Measurements from ENCODE around the gene RAB37.

Gene RAB37

DNA sequence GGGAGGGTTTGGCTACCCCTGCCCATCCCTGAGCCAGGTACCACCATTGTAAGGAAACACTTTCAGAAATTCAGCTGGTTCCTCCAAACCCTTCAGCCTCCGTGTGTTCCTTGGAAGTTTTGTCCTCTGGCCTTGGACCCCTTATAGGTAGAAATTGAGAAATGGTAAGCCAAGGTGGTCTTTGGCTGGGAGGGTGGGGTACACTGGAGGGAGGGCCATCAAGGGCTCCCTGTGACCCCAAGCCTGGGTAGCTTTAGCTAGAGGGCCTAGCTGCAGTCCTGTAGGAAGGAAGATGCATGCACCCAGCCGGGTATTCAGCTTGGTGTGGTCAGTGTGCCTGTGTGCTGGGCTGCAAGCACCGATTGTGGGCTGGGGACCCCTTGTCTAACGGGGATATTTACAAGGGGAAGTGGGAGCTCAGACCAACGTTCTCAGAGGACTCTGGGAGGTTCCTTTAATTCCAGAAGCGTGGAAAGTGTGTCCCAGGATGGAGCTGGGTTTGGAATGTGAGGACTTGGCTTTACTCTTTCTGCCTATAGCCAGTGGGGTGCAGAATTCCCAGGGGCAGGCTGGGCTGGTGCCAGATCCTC lies 32.3 kb downstream of the RAB37 start:
- Histone ChIP-seq H3K27me3 (ENCODE audit: control insufficient read depth, insufficient read depth, low read length) (no peaks in the 10 kb centered on the region), H3K9me3 (ENCODE audit: control insufficient read depth, low read length) (no peaks in the 10 kb centered on the region), H3K9ac (ENCODE audit: low read length) (no peak overlapping the region), H3K36me3 (ENCODE audit: control insufficient read depth, insufficient read depth, low read length) (peaks cover 27% of the 10 kb centered on the region), H3K4me3 (ENCODE audit: low read length) (no peak overlapping the region), H3K4me1 (ENCODE audit: control insufficient read depth, insufficient read depth, low read length) (peaks cover 22% of the 10 kb centered on the region)

DNA sequence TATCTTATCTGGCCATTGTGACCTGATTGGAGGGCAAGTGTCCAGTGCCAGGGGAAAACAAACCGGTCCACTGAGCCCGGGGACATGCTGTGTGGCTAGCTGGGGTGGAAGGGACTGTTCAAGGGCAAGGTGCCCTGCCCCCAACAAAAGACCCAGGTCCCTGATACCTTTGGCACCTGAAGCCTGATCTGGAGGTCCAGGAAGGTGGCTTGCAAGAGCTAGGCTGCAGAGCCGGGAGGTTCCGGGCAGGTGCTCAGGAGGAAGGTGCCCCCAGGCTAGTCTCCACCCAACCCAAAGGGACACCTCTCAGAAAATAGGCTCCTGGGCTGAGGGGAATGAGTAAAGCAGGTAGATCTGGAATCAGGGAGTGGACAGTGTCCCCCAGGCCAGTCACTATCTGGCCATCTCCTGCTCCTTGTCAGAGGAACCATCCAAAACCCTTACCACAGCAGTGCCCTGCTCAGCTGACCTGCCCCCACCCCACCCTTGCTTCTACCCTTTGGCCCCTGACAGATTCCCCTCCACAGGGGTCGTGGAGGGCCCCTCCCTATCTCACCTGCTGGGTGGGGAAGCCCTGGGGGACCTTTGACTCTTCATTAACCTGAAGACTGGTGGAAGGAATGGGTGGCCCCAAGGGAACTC lies 32.9 kb downstream of the RAB37 start:
- H3K36me3 ChIP-seq (ENCODE audit: control insufficient read depth, insufficient read depth, low read length), result peaks cover 27% of the 10 kb centered on the region
- H3K9me3 ChIP-seq (ENCODE audit: control insufficient read depth, low read length), result no peaks in the 10 kb centered on the region
- H3K4me3 ChIP-seq (ENCODE audit: low read length), result no peak overlapping the region
- H3K27me3 ChIP-seq (ENCODE audit: control insufficient read depth, insufficient read depth, low read length), result no peaks in the 10 kb centered on the region
- H3K9ac ChIP-seq (ENCODE audit: low read length), result no peak overlapping the region
- peaks cover 21% of the 10 kb centered on the region for H3K4me1 ChIP-seq (ENCODE audit: control insufficient read depth, insufficient read depth, low read length)

DNA sequence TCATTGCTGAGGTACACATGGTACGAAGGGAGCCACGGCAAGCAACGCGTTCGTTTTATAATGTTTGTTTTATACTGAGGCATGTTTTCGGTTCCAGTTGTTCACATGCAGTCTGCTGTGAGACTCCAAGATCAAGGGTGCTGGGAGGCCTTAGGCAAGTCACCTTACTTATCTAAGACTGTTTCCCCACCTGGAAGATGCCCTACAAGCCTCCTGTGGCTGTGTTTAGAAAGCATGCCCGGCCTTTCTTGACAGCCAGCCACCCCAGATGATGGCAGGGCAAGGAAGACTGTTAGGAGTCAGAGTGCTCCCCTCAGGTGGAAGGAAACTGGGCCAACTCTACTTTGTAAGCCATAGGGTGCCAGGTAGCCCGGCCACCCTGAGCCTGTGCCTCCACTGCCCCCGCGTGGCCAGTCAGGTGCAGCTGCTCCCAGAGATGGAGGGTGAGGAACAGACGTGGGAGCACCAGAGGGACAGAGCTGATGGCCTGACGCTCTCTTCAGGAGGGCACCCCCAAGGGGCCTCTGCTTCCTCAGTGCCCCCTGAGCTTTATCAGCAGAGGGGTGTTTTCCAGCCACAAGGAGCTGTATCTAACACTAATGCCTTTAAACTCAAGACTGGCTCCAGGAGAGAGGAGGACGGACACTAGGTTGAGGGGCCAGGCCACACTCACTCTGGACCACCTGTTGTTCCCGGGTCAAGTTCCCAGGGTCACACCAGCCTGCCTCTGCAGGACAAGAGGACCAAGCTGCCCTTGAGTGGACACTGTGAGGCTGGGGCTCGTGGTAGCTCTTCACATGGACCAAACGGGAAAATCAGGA lies 33.7 kb downstream of the RAB37 start:
- Histone ChIP-seq H3K9ac (ENCODE audit: low read length) (no peak overlapping the region), H3K4me1 (ENCODE audit: control insufficient read depth, insufficient read depth, low read length) (peaks cover 27% of the 10 kb centered on the region), H3K27me3 (ENCODE audit: control insufficient read depth, insufficient read depth, low read length) (no peaks in the 10 kb centered on the region), H3K36me3 (ENCODE audit: control insufficient read depth, insufficient read depth, low read length) (peaks cover 27% of the 10 kb centered on the region), H3K4me3 (ENCODE audit: low read length) (no peak overlapping the region), H3K9me3 (ENCODE audit: control insufficient read depth, low read length) (no peaks in the 10 kb centered on the region)

DNA sequence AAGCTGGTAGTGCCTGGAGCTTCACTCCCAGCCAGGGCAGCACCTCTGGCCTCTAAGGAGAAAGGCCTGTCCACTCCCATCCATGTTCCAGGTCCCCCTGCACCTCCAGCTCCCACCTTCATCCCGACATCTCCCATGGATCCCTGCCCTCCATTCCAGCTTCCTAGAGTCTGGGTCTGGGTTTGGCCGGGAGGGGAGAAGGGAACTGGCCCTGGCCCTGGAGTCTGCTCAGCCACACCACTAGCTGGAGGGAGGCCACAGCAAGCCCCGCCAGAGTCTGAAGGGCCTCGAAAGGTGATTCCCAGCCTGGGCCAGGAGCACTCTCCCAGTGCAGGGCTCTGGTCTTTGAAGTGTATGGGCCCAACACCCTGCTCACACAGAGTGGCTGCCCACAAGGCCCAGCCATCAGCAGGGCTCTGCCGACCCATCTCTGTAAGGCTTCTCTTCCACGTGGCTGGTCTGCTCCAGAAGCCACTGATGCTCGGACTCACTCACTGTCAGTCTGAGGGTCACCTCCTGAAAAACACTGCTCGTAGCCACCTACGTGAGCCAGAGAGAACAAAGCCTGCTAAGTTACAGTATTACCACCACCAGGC lies 34.4 kb downstream of the RAB37 start:
- peaks cover 27% of the 10 kb centered on the region for H3K4me1 ChIP-seq (ENCODE audit: control insufficient read depth, insufficient read depth, low read length)
- H3K4me3 ChIP-seq (ENCODE audit: low read length), result no peak overlapping the region
- H3K27me3 ChIP-seq (ENCODE audit: control insufficient read depth, insufficient read depth, low read length), result no peaks in the 10 kb centered on the region
- H3K9ac ChIP-seq (ENCODE audit: low read length), result no peak overlapping the region
- no peaks in the 10 kb centered on the region for H3K9me3 ChIP-seq (ENCODE audit: control insufficient read depth, low read length)
- H3K36me3 ChIP-seq (ENCODE audit: control insufficient read depth, insufficient read depth, low read length), result peaks cover 27% of the 10 kb centered on the region

- H3K36me3 ChIP-seq (ENCODE audit: control insufficient read depth, insufficient read depth, low read length), result peaks cover 27% of the 10 kb centered on the region
- peaks cover 32% of the 10 kb centered on the region for H3K4me1 ChIP-seq (ENCODE audit: control insufficient read depth, insufficient read depth, low read length)
- H3K9me3 ChIP-seq (ENCODE audit: control insufficient read depth, low read length), result no peaks in the 10 kb centered on the region
- H3K9ac ChIP-seq (ENCODE audit: low read length), result no peak overlapping the region
- no peak overlapping the region for H3K4me3 ChIP-seq (ENCODE audit: low read length)
- no peaks in the 10 kb centered on the region for H3K27me3 ChIP-seq (ENCODE audit: control insufficient read depth, insufficient read depth, low read length)
Observed at GRCh38 chr17:74772053-74772452, 35.0 kb downstream of the RAB37 start.

DNA sequence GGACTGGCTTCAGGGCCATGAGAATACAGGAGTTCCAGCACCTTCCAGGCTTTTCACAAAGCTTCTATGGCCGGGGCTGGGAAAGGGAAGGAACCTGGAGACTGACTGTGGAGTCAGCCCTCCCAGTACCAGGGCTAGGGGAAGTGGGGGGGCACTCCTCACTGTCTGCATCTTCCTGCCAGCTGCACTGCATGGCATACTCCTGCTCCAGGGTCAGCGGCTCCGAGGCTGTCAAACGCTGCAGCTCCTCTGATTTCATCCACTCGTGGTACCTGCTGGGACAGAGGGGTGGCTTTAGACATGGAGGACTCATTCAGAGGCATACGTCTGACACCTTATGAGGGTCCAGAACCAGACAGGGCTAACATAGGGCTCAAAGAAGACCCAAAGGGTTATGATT lies 36.4 kb downstream of the RAB37 start:
- Histone ChIP-seq H3K9ac (ENCODE audit: low read length) (no peak overlapping the region), H3K4me1 (ENCODE audit: control insufficient read depth, insufficient read depth, low read length) (peaks cover 34% of the 10 kb centered on the region), H3K9me3 (ENCODE audit: control insufficient read depth, low read length) (no peaks in the 10 kb centered on the region), H3K4me3 (ENCODE audit: low read length) (no peak overlapping the region), H3K36me3 (ENCODE audit: control insufficient read depth, insufficient read depth, low read length) (peaks cover 20% of the 10 kb centered on the region), H3K27me3 (ENCODE audit: control insufficient read depth, insufficient read depth, low read length) (no peaks in the 10 kb centered on the region)

GRCh38 chr17:74773871-74774286 lies 36.8 kb downstream of the RAB37 start:
- H3K4me1 ChIP-seq (ENCODE audit: control insufficient read depth, insufficient read depth, low read length), result peaks cover 32% of the 10 kb centered on the region
- H3K9ac ChIP-seq (ENCODE audit: low read length), result no peak overlapping the region
- no peaks in the 10 kb centered on the region for H3K9me3 ChIP-seq (ENCODE audit: control insufficient read depth, low read length)
- H3K4me3 ChIP-seq (ENCODE audit: low read length), result no peak overlapping the region
- H3K27me3 ChIP-seq (ENCODE audit: control insufficient read depth, insufficient read depth, low read length), result no peaks in the 10 kb centered on the region
- peaks cover 15% of the 10 kb centered on the region for H3K36me3 ChIP-seq (ENCODE audit: control insufficient read depth, insufficient read depth, low read length)

DNA sequence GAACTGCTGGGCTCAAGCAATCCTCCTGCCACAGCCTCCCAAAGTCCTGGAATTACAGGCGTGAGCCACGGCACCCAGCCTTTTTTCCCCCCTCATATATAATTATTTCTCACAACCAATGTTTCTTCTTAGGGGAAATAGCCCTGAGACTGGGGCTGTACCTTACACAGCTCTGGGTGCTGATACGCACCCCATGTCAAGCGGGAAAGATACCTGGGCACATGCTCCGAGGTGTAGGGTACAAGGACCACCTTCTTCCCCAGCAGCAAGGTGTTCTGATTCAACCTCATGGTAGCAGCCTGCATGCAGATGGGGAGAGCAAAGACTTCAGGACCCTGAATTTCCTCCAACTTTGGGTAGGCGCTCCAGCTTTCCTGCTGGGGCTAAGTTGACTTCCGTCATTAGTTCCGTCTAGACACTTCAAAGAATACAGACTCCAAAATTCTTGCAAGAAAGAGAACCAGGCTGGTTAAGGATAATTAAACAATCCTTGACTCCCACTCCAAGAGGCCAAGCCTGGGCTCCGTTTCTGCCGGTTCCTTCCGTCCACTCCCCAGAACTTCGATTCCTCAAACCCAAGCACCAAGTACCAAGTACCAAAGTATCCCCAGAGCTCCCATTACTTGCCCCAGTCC lies 38.5 kb downstream of the RAB37 start:
- Histone ChIP-seq H3K4me1 (ENCODE audit: control insufficient read depth, insufficient read depth, low read length) (peaks cover 17% of the 10 kb centered on the region), H3K9ac (ENCODE audit: low read length) (peak overlapping the region; percentile 81), H3K27me3 (ENCODE audit: control insufficient read depth, insufficient read depth, low read length) (no peaks in the 10 kb centered on the region), H3K4me3 (ENCODE audit: low read length) (peak overlapping the region; percentile 90), H3K9me3 (ENCODE audit: control insufficient read depth, low read length) (no peaks in the 10 kb centered on the region), H3K36me3 (ENCODE audit: control insufficient read depth, insufficient read depth, low read length) (peaks cover 7% of the 10 kb centered on the region)

- Histone ChIP-seq H3K36me3 (ENCODE audit: control insufficient read depth, insufficient read depth, low read length) (peaks cover 7% of the 10 kb centered on the region), H3K9me3 (ENCODE audit: control insufficient read depth, low read length) (no peaks in the 10 kb centered on the region), H3K4me1 (ENCODE audit: control insufficient read depth, insufficient read depth, low read length) (peaks cover 17% of the 10 kb centered on the region)
Observed at GRCh38 chr17:74776044-74776962, 39.2 kb downstream of the RAB37 start, which contains the start of gene NAT9. TSS of gene NAT9 (minus strand) at chr17:74776345. CDS start at chr17:74775698, 647 bp downstream.

GRCh38 chr17:74776990-74777389 lies 39.9 kb downstream of the RAB37 start:
- peak overlapping the region; percentile 72 for H3K9ac ChIP-seq (ENCODE audit: low read length)
- no peaks in the 10 kb centered on the region for H3K27me3 ChIP-seq (ENCODE audit: control insufficient read depth, insufficient read depth, low read length)
- H3K4me3 ChIP-seq (ENCODE audit: low read length), result peak overlapping the region; percentile 20
- H3K4me1 ChIP-seq (ENCODE audit: control insufficient read depth, insufficient read depth, low read length), result peaks cover 17% of the 10 kb centered on the region
- no peaks in the 10 kb centered on the region for H3K9me3 ChIP-seq (ENCODE audit: control insufficient read depth, low read length)
- H3K36me3 ChIP-seq (ENCODE audit: control insufficient read depth, insufficient read depth, low read length), result peaks cover 6% of the 10 kb centered on the region

More at GRCh38 chr17:74776044-74776962, 39.2 kb downstream of the RAB37 start, which contains the start of gene NAT9:
- Histone ChIP-seq H3K9ac (ENCODE audit: low read length) (peak within 1 kb of the TSS; percentile 81), H3K4me3 (ENCODE audit: low read length) (peak within 1 kb of the TSS; percentile 90), H3K27me3 (ENCODE audit: control insufficient read depth, insufficient read depth, low read length) (no peaks in the 10 kb centered on the region)
